K562 (cell line): ENCODE results near the gene NTF4. TPM values are rescaled to one million over a fixed set of nuclear protein-coding genes. Genes with fewer than 3 reads are reported as not detected.

Experiments used
- ARID2 ChIP-seq: fragments of 450-650 bp; IDR thresholded peaks from 2 replicates; pipeline ENCODE4 v1.6.1; 2017; ENCODE audit warnings: antibody characterized with exemption, mild to moderate bottlenecking
- ATF7 ChIP-seq: fragments of 450-650 bp; IDR thresholded peaks from 2 replicates; pipeline ENCODE4 v1.7.1; 2014; ENCODE audit warnings: mild to moderate bottlenecking, moderate library complexity
- HEY1 ChIP-seq: fragments of 250-450 bp; sonication (Bioruptor Pico); IDR thresholded peaks from 2 replicates; pipeline ENCODE4 v1.5.0; 2020; ENCODE audit warnings: mild to moderate bottlenecking, moderate library complexity, borderline replicate concordance
- HNRNPH1 ChIP-seq: fragments of 200-400 bp; formaldehyde crosslinking; optimal IDR thresholded peaks from 2 replicates; pipeline ENCODE3; 2017; ENCODE audit warnings: low read depth, mild to moderate bottlenecking, low read length, moderate library complexity
- HNRNPLL ChIP-seq: fragments of 200-400 bp; formaldehyde crosslinking; IDR thresholded peaks from 2 replicates; pipeline ENCODE4 v1.6.1; 2017; ENCODE audit warnings: low read length, low read depth, mild to moderate bottlenecking; ENCODE audit not compliant: poor library complexity, severe bottlenecking
- KAT2B ChIP-seq: IDR thresholded peaks from one replicate; pipeline ENCODE4 v1.6.1; 2012; ENCODE audit warnings: low read depth, mild to moderate bottlenecking, control low read depth, inconsistent platforms, low read length, moderate library complexity
- KAT7 ChIP-seq: sonication (generic); formaldehyde crosslinking; IDR thresholded peaks from 2 replicates; pipeline ENCODE4 v1.8.0; 2022; ENCODE audit warnings: missing genetic modification reagents, mild to moderate bottlenecking, borderline replicate concordance
- MEF2D ChIP-seq: conservative IDR thresholded peaks from 2 replicates; pipeline ENCODE4 v1.6.1; 2016; ENCODE audit warnings: low read depth, missing genetic modification characterization, missing compliant biosample characterization
- NFE2L1 ChIP-seq: fragments of 450-650 bp; IDR thresholded peaks from 2 replicates; pipeline ENCODE4 v1.6.1; 2016; ENCODE audit warnings: missing genetic modification characterization, low read depth, mild to moderate bottlenecking, missing compliant biosample characterization, moderate library complexity, borderline replicate concordance
- SETDB1 ChIP-seq: IDR thresholded peaks from one replicate; pipeline ENCODE4 v1.6.1; 2012; ENCODE audit warnings: low read length, control low read depth, inconsistent platforms
- TBP ChIP-seq: optimal IDR thresholded peaks from 2 replicates; pipeline ENCODE3; 2011; ENCODE audit warnings: low read depth, low read length, improper control_type of control experiment
- U2AF2 ChIP-seq: fragments of 200-400 bp; formaldehyde crosslinking; optimal IDR thresholded peaks from 2 replicates; pipeline ENCODE3; 2017; ENCODE audit warnings: low read depth, mild to moderate bottlenecking, low read length
- ZNF165 ChIP-seq: fragments of 250-450 bp; sonication (Bioruptor Pico); IDR thresholded peaks from 2 replicates; pipeline ENCODE4 v1.4.0; 2020; ENCODE audit warnings: borderline replicate concordance
- ZNF212 ChIP-seq: fragments of 450-650 bp; formaldehyde crosslinking; IDR thresholded peaks from 2 replicates; pipeline ENCODE4 v1.4.0; 2020; ENCODE audit warnings: mild to moderate bottlenecking
- polyA plus RNA-seq, 8 experiments: library from polyadenylated mRNA; depleted of rRNA in 4 of 8; stranded (reverse) in 5 of 8; unstranded in 3 of 8; fragments of >200 nt; fragmentation: Nextera tagmentation in 2 of 8; fragmentation: Illumina TruSeq in 1 of 8; extraction: Ambion mirVana in 2 of 8; extraction: Trizol in 1 of 8; gene quantifications; 2 replicates each; pipeline versions ENCODE4 v1.2.1 to v1.2.3, GENCODE V29; 2011 to 2014; ENCODE audit warnings: inconsistent platforms in 1 of 8, missing spikeins in 1 of 8
- total RNA-seq, 7 experiments: library from RNA; depleted of rRNA in 6 of 7; stranded (reverse); fragments of >200 nt in 6 of 7; fragmentation: Illumina TruSeq in 2 of 7; extraction: Trizol in 2 of 7; gene quantifications; 2 replicates each; pipeline versions ENCODE4 v1.2.1 to v1.2.3, GENCODE V29; 2011 to 2021; ENCODE audit warnings: low replicate concordance in 1 of 7
- TF ChIP-seq, protein P1 (sequence below): fragments of 250-450 bp; sonication (Bioruptor Pico); IDR thresholded peaks from 2 replicates; pipeline ENCODE4 v1.4.0; 2020; ENCODE audit warnings: mild to moderate bottlenecking, moderate library complexity
- TF ChIP-seq, protein P2 (sequence below): fragments of 250-450 bp; sonication (Bioruptor Pico); IDR thresholded peaks from 2 replicates; pipeline ENCODE4 v1.6.1; 2021; ENCODE audit warnings: mild to moderate bottlenecking
- TF ChIP-seq, protein P3 (sequence below): sonication (generic); formaldehyde crosslinking; IDR thresholded peaks from 2 replicates; pipeline ENCODE4 v1.8.1; 2023; ENCODE audit warnings: mild to moderate bottlenecking, missing genetic modification reagents
- TF ChIP-seq, protein P4 (sequence below): fragments of 450-650 bp; IDR thresholded peaks from 2 replicates; pipeline ENCODE4 v1.6.1; 2014; ENCODE audit warnings: low read depth, mild to moderate bottlenecking, moderate library complexity, borderline replicate concordance
- TF ChIP-seq, protein P5 (sequence below): sonication (generic); formaldehyde crosslinking; IDR thresholded peaks from 2 replicates; pipeline ENCODE4 v1.8.0; 2023; ENCODE audit warnings: mild to moderate bottlenecking, missing genetic modification reagents

The NTF4 gene
- total and polyA plus RNA-seq, 9 of the 15 experiments (the other 6 are each of a cell fraction or from before 2014, with no cell fraction given): not detected

DNA sequence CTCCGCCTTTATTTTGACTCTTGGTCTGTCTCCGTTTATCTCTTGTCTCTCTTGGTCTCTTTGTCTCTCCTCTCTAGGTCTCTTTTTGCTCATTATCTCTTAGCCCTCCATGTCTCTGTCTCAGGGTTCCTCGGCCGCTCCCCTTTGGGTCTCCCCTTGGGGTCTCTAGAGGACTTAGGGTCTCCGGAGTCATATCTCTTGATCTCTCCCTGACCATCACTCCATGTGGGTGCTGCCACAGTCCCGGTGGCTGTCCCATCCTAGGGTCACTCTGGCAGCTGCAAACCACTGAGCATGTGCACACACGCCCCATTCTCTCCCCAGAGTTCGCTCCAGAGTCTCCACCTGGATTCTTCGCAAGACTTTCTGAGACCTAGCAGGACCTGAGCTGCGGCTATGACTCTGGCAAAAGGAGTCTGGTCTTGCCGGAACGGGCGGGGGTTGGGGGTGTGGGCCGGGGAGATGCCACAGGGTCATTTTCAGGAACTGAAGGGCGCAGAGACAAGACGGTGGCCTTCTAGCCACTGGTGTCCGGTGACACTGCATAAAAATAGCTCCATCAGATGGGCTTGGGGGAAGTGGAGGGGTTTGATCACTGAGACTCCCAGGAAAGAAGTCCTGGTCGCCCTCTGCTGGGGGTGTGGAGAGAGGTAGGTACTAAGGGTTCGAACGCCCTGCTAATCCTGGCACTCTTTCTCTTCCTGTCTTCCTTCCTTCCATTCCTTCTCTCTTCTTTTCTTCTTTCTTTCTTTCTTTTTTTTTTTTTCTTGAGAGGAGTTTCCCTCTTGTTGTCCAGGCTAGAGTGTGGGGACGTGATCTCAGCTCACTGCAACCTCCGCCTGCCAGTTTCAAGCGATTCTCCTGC, 9.1 kb upstream of the NTF4 start (continued):
- TF ChIP-seq, protein P1, sequence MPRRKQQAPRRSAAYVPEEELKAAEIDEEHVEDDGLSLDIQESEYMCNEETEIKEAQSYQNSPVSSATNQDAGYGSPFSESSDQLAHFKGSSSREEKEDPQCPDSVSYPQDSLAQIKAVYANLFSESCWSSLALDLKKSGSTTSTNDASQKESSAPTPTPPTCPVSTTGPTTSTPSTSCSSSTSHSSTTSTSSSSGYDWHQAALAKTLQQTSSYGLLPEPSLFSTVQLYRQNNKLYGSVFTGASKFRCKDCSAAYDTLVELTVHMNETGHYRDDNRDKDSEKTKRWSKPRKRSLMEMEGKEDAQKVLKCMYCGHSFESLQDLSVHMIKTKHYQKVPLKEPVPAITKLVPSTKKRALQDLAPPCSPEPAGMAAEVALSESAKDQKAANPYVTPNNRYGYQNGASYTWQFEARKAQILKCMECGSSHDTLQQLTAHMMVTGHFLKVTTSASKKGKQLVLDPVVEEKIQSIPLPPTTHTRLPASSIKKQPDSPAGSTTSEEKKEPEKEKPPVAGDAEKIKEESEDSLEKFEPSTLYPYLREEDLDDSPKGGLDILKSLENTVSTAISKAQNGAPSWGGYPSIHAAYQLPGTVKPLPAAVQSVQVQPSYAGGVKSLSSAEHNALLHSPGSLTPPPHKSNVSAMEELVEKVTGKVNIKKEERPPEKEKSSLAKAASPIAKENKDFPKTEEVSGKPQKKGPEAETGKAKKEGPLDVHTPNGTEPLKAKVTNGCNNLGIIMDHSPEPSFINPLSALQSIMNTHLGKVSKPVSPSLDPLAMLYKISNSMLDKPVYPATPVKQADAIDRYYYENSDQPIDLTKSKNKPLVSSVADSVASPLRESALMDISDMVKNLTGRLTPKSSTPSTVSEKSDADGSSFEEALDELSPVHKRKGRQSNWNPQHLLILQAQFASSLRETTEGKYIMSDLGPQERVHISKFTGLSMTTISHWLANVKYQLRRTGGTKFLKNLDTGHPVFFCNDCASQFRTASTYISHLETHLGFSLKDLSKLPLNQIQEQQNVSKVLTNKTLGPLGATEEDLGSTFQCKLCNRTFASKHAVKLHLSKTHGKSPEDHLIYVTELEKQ: no peak
- TF ChIP-seq HNRNPH1 (no peak), ZNF212 (CRISPR knock-in tag) (no peak), HEY1 (CRISPR knock-in tag) (no peak), ATF7 (peak; percentile 31; the same call in 1 of the 2 replicates), ZNF165 (CRISPR knock-in tag) (no peak), HNRNPLL (no peak), SETDB1 (no peak), U2AF2 (no peak), NFE2L1 (tag) (no peak), ARID2 (0 out of 2 replicates have a peak, but pooled peaks have one; percentile 5), MEF2D (tag) (peak; percentile 83), TBP (no peak), KAT2B (no peak), KAT7 (no peak)
- TF ChIP-seq, protein P2, sequence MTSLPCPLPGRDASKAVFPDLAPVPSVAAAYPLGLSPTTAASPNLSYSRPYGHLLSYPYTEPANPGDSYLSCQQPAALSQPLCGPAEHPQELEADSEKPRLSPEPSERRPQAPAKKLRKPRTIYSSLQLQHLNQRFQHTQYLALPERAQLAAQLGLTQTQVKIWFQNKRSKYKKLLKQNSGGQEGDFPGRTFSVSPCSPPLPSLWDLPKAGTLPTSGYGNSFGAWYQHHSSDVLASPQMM: no peak
- TF ChIP-seq, protein P3, sequence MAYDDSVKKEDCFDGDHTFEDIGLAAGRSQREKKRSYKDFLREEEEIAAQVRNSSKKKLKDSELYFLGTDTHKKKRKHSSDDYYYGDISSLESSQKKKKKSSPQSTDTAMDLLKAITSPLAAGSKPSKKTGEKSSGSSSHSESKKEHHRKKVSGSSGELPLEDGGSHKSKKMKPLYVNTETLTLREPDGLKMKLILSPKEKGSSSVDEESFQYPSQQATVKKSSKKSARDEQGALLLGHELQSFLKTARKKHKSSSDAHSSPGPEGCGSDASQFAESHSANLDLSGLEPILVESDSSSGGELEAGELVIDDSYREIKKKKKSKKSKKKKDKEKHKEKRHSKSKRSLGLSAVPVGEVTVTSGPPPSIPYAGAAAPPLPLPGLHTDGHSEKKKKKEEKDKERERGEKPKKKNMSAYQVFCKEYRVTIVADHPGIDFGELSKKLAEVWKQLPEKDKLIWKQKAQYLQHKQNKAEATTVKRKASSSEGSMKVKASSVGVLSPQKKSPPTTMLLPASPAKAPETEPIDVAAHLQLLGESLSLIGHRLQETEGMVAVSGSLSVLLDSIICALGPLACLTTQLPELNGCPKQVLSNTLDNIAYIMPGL (CRISPR knock-in tag): no peak
- TF ChIP-seq, protein P4, sequence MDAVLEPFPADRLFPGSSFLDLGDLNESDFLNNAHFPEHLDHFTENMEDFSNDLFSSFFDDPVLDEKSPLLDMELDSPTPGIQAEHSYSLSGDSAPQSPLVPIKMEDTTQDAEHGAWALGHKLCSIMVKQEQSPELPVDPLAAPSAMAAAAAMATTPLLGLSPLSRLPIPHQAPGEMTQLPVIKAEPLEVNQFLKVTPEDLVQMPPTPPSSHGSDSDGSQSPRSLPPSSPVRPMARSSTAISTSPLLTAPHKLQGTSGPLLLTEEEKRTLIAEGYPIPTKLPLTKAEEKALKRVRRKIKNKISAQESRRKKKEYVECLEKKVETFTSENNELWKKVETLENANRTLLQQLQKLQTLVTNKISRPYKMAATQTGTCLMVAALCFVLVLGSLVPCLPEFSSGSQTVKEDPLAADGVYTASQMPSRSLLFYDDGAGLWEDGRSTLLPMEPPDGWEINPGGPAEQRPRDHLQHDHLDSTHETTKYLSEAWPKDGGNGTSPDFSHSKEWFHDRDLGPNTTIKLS: no peak
- TF ChIP-seq, protein P5, sequence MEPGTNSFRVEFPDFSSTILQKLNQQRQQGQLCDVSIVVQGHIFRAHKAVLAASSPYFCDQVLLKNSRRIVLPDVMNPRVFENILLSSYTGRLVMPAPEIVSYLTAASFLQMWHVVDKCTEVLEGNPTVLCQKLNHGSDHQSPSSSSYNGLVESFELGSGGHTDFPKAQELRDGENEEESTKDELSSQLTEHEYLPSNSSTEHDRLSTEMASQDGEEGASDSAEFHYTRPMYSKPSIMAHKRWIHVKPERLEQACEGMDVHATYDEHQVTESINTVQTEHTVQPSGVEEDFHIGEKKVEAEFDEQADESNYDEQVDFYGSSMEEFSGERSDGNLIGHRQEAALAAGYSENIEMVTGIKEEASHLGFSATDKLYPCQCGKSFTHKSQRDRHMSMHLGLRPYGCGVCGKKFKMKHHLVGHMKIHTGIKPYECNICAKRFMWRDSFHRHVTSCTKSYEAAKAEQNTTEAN: no peak
